Activated T-cell treated with anti-CD3 and anti-CD28 coated beads for 48 hours (primary cell): ENCODE measurements around the gene JAG1.
"Not testable (repeated sequence)": the region's sequence is repeated elsewhere in the genome, so short reads cannot be mapped to it uniquely, and the experiment has no call there.

Source experiments
- DNase-seq: peaks from one replicate; pipeline ENCODE4 v3.0.0-alpha.2; 2020; ENCODE audit warnings: low read depth

JAG1 gene

DNA sequence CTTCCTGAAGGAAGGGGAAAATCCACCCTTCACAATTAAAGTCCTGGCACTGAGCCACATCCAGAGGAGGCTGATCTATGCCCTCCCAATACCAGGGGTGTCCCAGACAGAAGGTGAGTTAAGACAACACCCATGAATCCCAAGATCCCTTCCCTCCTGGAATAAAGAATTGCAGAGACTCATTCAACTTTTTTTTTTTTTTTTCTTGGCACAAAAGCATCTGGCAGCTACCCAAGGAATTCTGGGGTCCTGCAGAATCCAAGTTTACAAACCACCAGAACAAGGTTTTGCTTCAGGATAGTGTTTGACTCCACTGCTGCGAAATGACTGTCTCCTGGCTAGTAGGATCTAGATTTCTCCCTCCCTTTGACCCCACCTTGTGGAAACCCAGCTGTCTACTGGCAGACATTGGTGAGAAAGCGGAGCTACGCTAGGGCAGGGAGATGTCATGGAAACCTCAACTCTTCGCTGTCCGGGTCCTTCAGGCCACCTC is 37.4 kb downstream of the JAG1 start:
- no peak for DNase-seq

DNA sequence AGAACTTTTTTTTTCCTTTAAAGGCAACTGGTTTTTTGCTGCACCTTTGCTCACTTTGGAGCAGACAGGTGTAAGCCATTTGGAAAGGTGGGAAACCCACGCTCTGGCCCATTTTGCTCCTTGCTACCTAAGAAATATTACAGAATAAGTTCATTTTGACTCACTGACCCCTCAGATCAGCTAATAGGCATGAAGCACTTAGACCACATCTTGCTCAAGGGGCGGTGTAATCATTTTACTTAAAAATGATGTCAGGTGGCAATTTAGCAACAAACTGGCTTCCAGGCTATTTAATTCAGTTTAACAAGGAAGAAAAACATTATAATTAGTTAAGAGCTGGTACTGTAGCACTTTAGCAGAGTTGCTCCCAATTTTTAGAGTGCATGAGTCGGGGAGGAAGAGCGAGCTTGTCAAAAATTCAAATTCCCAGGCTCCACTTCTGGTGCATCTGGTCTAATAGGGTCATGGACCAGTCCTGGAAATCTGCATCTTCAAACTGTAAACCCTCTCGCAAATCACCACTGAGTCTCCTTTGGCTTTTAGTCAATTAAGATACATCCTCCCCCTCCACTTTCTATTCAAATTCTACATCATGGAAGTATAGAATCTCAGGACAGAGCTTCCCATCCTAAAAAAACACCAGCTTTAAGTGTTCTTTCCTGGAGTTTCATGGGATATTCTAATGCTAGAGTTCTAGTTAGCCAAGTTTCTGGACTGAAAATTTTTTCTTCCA is 38.2 kb downstream of the JAG1 start:
- no peak for DNase-seq

DNA sequence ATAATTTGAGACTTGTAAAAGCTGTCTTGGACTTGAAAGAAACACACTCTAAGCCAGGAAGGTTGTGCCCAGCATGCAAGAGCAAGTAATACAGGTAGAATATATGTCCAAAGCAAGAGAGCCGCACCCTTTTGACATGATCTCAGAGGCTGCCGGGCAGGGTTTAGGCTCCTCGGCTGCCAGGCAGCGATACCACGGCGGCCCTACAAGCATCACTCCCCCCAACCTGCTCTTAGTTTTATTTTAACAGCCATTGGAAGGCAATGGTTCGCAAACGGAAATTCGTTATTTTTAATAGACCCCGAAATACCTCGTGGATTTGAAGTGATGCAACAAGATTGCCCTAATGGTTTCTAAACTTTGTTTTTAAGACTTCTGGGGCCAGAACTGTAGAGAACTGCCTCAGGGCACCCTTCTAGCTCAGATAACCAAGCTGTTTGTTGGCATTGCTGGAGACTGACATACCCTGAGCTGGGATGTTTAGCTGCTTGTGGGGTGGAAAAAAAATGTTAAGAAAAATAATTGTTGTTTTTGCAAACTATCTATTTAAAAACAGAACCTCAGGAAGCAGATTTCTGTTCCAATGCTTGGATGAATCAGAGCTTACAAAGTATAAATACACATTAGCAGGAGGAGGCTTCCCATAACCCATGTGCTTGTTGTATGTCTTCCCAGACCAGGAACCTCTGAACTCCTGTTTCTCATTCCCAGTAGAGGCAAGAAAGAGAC is 39.0 kb downstream of the JAG1 start:
- DNase-seq, result no peak

GRCh38 chr20:10634211-10634610 is 39.6 kb downstream of the JAG1 start:
- DNase-seq, result no peak

DNA sequence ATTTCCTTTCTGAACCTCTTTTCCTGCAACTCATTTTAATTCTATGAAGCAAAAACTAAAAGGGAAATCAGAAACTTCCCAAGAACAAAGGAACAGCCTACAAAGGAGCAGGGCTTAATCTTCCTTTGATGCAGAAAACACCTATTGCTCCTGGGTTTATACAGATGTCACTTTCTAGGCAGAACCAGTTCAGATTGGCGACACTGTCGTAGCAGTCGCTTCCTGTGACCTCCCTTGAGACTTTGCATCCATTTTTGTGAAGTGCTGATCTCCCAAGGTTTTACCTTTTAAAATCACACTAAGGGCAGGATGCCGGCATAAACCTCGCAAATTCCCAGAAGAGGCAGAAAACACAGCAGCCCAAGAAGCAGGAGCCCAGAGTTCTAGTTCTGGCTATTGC is 40.1 kb downstream of the JAG1 start:
- no peak for DNase-seq

- DNase-seq, result no peak
These were observed 40.9 kb downstream of the JAG1 start for GRCh38 chr20:10632721-10633509.

DNA sequence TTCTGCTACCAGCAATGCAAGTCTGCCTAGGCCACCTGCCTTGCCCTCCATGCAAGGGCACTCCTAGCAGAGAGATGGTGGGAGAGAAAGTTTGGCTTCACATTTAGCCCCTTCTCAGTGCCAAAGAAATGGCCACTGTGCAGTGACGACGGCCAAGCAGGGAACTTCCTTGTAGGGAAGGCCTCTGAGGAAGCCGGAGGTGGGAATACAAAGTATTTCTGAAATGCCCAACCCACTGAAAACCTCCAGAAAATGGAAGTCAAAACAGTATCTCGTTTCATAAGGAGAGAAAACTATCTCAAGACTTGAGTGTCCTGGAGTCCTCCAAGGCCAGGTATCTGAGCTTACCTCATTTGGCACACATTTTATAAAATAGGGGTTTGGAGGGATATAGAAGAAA is 42.7 kb downstream of the JAG1 start:
- DNase-seq, result no peak

DNA sequence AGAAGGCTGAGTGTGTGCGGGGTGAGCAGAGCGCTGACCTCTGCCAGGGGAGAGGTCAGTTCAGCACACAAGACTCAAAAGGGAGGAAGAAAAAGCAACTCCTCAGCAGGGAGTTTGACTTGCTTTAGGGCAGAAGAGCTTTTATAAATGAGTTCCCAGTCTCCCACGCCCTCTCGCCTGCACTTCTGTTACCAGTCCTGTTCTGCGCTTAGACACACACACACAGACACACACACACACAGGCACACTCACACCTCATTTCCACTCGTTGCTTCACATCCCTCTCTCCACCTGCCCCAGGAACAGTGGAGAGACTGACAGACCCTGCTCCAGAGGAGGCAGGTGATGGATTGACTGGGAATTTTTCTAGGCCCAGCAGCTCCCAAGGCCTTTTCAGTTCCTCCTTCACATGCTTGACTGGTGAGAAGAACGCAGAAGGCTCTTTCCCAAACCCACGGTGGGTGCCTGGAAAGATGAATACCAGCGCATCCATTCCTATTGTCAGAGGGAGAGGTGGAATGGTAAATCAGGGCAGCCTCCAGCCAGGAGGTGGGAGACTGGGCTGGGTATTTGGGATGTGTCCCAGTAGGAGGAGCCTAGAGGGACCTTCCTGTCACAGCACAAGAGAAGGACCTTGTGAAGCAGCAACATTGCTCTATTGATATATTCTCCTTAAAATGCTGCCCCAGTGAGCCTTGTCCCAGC is 43.7 kb downstream of the JAG1 start:
- no peak for DNase-seq

- no peak for DNase-seq
These were observed 46.9 kb downstream of the JAG1 start for GRCh38 chr20:10626896-10627295.

GRCh38 chr20:10625641-10626040 is 48.2 kb downstream of the JAG1 start:
- no peak for DNase-seq

DNA sequence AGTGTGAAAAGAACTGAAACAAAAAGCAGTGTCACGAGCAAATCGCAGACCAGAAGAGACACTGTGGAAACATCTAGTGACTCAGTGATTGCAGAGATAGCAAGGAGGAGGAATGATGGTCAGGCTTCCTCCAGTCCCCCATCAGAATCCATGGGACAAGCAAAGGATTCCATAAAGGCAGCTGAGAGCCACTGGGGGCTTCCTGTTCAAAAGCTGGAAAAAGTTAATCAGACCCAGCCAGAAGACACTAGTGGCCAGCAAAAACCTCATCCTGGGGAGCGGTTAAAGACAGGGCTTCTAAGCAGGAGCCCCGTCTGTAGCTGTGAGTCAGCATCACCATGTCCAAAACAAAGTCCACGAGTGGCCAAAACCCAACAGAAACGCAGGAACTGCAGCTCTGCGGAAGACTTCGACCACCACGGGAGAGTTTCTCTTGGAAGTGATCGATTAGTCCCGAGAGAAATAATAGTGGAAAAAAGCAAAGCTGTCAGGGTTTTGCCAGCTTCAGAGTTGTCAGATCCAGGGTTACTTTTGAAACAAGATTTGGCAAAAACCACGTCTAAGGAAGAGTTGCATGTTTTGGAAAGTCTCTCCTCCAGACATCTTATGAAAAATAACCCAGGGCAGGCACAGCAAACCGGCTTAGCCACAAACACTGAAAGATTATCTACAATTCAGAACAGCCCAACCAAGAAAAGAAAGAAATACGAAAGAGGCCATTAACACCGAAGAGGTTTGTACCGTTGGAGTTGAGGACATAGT is 51.0 kb downstream of the JAG1 start:
- DNase-seq, result no peak

GRCh38 chr20:10621149-10621548 is 52.6 kb downstream of the JAG1 start:
- DNase-seq, result no peak

- DNase-seq, result no peak
These were observed 54.4 kb downstream of the JAG1 start for GRCh38 chr20:10619427-10619826.

DNA sequence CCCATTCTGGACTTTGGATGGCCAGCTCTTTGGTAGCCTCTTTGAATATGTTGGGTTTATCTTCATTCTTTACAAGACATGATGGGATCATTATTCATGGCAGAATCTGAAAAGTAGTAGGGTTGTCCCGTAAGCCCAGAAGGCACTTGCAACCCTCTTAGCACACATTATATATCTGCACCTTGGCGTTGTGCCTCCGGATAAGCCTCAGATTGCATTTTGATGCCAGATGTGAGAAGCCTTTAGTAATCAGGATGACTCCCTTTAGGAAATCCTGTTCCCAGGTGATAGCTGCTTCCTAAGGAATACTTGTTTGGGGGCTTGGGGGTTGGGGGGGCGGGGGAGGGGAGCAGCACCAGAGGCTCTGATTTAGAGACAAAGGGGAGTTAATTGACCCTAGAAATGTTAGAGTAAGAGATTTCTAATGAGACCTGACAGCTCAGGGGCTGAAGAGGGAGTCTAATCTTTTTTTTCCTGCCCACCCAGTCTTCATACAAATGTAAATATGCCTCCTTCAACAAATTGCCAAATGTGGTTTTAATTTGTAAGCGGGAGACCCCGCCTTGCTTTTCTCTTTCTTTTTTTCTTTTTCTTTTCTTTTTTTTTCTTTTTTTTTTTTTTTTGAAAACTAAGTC is 55.1 kb downstream of the JAG1 start:
- no peak for DNase-seq

GRCh38 chr20:10617549-10618133 is 56.2 kb downstream of the JAG1 start:
- not testable (repeated sequence) for DNase-seq

- no peak for DNase-seq
These were observed 57.6 kb downstream of the JAG1 start for GRCh38 chr20:10616212-10616611.

DNA sequence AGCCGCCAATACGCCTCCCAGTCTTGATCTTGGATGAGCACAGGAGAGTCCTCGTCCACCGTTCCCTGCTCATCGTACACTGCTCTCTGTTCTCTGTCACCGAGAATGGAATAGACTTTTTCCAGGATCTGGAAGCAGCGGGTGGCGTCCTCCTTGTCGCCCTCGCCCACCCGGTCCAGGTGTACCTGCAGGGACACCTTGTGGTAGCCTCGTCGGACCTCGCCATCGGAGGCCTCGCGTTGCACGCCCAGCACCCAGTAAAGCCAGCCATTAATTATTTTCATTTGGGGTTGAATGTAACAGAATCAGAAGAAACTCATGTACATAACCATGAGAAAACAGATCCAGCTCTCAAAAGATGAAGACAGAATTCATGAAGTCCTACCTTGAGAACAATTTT is 59.9 kb downstream of the JAG1 start:
- DNase-seq, result no peak

GRCh38 chr20:10613426-10613825 is 60.4 kb downstream of the JAG1 start:
- DNase-seq, result not testable (repeated sequence)

DNA sequence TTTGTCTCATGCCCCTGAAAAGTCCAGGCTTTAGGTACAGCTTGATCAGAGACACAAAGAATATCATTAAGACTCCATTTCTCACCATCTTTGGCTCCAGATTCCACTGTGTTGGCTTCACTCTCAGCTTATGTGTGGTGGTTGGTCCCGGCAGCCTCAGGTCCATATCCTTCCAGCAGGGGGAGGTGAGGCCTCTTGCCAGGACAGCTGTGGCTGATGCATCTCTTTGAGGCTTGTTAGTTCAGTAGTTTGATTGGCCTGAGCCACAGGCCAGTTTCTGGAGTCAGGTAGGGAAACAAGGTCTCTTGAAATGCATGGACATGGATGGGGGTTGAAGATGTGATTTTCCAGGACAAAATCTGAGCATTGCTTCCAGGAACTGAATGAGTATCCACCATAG is 62.4 kb downstream of the JAG1 start:
- DNase-seq, result no peak

GRCh38 chr20:10610251-10610650 is 63.5 kb downstream of the JAG1 start:
- DNase-seq, result no peak
